ENCODE measurements around the gene MTA1. TPM values are rescaled to one million over a fixed set of nuclear protein-coding genes. Genes with fewer than 3 reads are reported as not detected.

MTA1 gene
- total RNA-seq, 4 donors from 2014 or later: 34.3 to 75.0 (median 49.2) TPM

GRCh38 chr14:105472486-105472991, 52.9 kb downstream of the MTA1 start:
- no peak for TF ChIP-seq CTCF (IDR thresholded peaks at IDR 0.05; ENCODE audit: low read depth)

GRCh38 chr14:105473033-105473676, 53.5 kb downstream of the MTA1 start:
- TF ChIP-seq CTCF (IDR thresholded peaks at IDR 0.05; ENCODE audit: low read depth): no peak

- TF ChIP-seq CTCF (IDR thresholded peaks at IDR 0.05; ENCODE audit: low read depth): no peak
These were observed 54.3 kb downstream of the MTA1 start for GRCh38 chr14:105473677-105474482.

GRCh38 chr14:105474483-105475268, 55.0 kb downstream of the MTA1 start, which contains the start of gene CRIP2:
Gene CRIP2 (plus strand): TSS chr14:105474821. CDS start chr14:105474863, 42 bp downstream.
- TF ChIP-seq CTCF (IDR thresholded peaks at IDR 0.05; ENCODE audit: low read depth): no peak

- no peak for TF ChIP-seq CTCF (IDR thresholded peaks at IDR 0.05; ENCODE audit: low read depth)
These were observed 55.9 kb downstream of the MTA1 start for GRCh38 chr14:105475269-105476096.

GRCh38 chr14:105476097-105476830, 56.6 kb downstream of the MTA1 start:
- no peak for TF ChIP-seq CTCF (IDR thresholded peaks at IDR 0.05; ENCODE audit: low read depth)

Measured in subcutaneous adipose tissue (tissue), 4 donors.